Right lobe of liver (tissue), 6 donors: Measurements from ENCODE around the gene LRMDA. TPM values are rescaled to one million over a fixed set of nuclear protein-coding genes. Genes with fewer than 3 reads are reported as not detected.

ENCODE experiments used
- ATAC-seq, 4 donors: fragments of 200-7000 bp; cut with Tn5 transposase; one replicate each; pipeline ENCODE4 v1.9.1; 2020; ENCODE audit warnings: mild to moderate bottlenecking in 4 of 4, moderate library complexity in 4 of 4
- DNase-seq, 3 donors: peaks; one replicate each; pipeline ENCODE4 v3.0.0-alpha.2; 2020
- H3K27ac ChIP-seq, 3 donors: fragments of 200-600 bp; one replicate each; pipeline ENCODE4 v1.8.0; 2022
- H3K27me3 ChIP-seq, 2 donors: fragments of 200-600 bp; one replicate each; pipeline ENCODE4 v1.8.0; 2022
- H3K36me3 ChIP-seq, 4 donors: fragments of 200-600 bp; sonication (generic) in 1 of 4; one replicate each; pipeline versions ENCODE4 v1.5.1 to v1.8.0; 2017 to 2022; ENCODE audit warnings: control low read depth in 1 of 4
- H3K4me1 ChIP-seq, 4 donors: fragments of 200-600 bp; sonication (generic) in 1 of 4; one replicate each; pipeline versions ENCODE4 v1.5.1 to v1.8.0; 2017 to 2022; ENCODE audit warnings: control low read depth in 1 of 4
- H3K4me3 ChIP-seq, 3 donors: fragments of 200-600 bp; one replicate each; pipeline ENCODE4 v1.8.0; 2022
- H3K9me3 ChIP-seq, 4 donors: fragments of 200-600 bp; sonication (generic) in 1 of 4; one replicate each; pipeline versions ENCODE4 v1.5.1 to v1.8.0; 2017 to 2022; ENCODE audit warnings: control low read depth in 1 of 4
- CTCF ChIP-seq, 4 donors: fragments of 200-600 bp in 3 of 4; fragments of 450-650 bp in 1 of 4; IDR thresholded peaks; one replicate each; pipeline versions ENCODE4 v1.5.1 to v1.8.0; 2016 to 2022; ENCODE audit warnings: antibody characterized with exemption in 4 of 4, mild to moderate bottlenecking in 2 of 4
- POLR2A ChIP-seq: fragments of 450-650 bp; IDR thresholded peaks from one replicate; pipeline ENCODE4 v1.6.1; 2017; ENCODE audit warnings: antibody characterized with exemption, mild to moderate bottlenecking
- WGBS: methylation state at CpG from one replicate; pipeline ENCODE4 v1.1.6; 2018; ENCODE audit warnings: low coverage, low lambda C conversion rate; ENCODE audit not compliant: insufficient coverage; ENCODE audit errors: missing lambda C conversion rate; 5-methylcytosine and 5-hydroxymethylcytosine counted together
- intact Hi-C, 2 donors: fragments of 100-400 bp; cut with DNase I; formaldehyde crosslinking; loops; one replicate each; pipeline versions ENCODE4 v1.11.2 to v1.14.1; 2022
- total RNA-seq, 6 experiments: library from RNA; depleted of rRNA in 2 of 6; stranded (reverse); fragments of >200 nt in 2 of 6; fragmentation: NEBNext Ultra II Directional in 3 of 6; extraction: Animal tissue kit (Norgen Biotek cat#: 25700) in 3 of 6; gene quantifications; one replicate each; pipeline versions ENCODE4 v1.1.0 to v1.2.4, GENCODE V29; 2016 to 2023
- donor health status: DM: no; HTN: yes; CAD: no.
- donor health status: DM: no; HTN: no; CAD: no.
- donor health status: DM: no; HTN: no; CAD: no.
- donor health status: DM: no; HTN: yes; CAD: no.
- donor health status: DM: no; HTN: yes; CAD: no.

LRMDA gene
- total RNA-seq, 6 experiments from 2014 or later = 9.9 to 19.9 (median 16.3) TPM

DNA sequence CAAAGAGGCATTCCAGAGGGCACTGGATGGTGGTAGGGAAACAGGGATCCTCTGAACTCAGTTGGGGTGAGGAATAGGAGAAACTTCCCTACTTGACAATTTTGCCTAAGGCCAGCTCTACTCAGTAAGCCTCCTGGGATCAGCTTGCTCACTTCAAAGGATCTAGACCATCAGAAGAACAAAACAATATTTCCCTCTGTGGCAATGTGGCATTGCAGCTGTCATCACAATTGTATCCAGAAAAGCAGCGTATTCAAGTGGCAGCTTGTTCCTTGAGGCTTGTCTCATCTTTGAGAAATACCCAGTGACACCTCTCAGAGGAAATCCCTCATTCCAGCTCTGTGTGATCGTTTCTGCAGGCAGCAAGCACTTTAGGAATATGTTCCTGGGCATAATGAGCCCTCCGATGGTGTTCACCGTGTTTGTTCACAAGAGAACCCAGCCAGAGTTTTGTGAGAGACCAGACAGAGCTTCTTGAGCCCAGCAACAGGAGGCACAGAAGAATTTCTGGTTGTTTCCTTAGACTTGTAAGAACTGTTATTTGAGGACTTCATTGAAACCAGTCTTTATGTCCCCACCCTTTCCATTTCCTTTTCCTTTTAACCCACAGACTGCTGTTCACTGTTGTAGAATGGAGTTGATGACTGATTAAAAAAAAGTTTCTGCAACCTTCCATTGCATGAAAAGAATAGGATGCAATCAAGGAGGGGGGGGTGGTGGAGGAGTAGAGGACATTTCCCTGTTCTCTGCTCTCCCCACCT lies 747.3 kb downstream of the LRMDA start:
- DNase-seq (no peak), ATAC-seq (no peak)
- 72% methylated on average over 4 of the region's 4 CpGs for WGBS
- H3K9me3 ChIP-seq = no peaks in the 10 kb centered on the region
- no peaks in the 10 kb centered on the region for H3K36me3 ChIP-seq
- TF ChIP-seq CTCF (IDR thresholded peaks at IDR 0.05) (no peak), POLR2A (no peak)
- no peaks in the 10 kb centered on the region for H3K27me3 ChIP-seq
- H3K27ac ChIP-seq = no peak overlapping the region
- intact Hi-C loops = no loop called here
- H3K4me1 ChIP-seq = no peaks in the 10 kb centered on the region
- no peak overlapping the region for H3K4me3 ChIP-seq

- intact Hi-C loops = no loop called here
- no peak for ATAC-seq
Measured at GRCh38 chr10:76179806-76180205, 748.4 kb downstream of the LRMDA start.

DNA sequence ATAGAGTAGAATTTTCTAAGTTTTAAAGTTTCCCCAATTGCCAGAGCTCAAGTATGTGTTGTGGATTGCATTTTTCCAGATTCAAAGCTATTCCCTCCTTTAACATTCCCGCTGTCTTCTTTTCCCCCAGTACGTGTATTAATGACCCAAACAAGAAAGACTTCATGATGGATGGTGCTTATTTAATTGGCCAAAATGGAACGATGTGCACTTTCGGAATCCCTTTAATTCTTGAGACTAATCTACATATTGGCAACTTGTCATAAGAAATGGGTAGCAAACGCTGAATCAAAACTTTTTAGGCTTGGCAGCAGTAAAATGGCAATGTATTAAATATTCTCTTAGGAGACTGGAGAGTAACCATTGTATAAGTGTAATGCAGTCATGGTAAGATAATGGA lies 753.2 kb downstream of the LRMDA start:
- Histone ChIP-seq H3K27me3 (no peaks in the 10 kb centered on the region), H3K27ac (no peak overlapping the region), H3K4me3 (no peak overlapping the region), H3K36me3 (no peaks in the 10 kb centered on the region), H3K4me1 (no peaks in the 10 kb centered on the region), H3K9me3 (no peaks in the 10 kb centered on the region)
- intact Hi-C loops = no loop called here
- WGBS = 87% methylated on average over 5 of the region's 5 CpGs
- DNase-seq = no peak
- TF ChIP-seq POLR2A = no peak
- no peak for TF ChIP-seq CTCF (IDR thresholded peaks at IDR 0.05)
- no peak for ATAC-seq

More at GRCh38 chr10:76179806-76180205, 748.4 kb downstream of the LRMDA start:
- no peaks in the 10 kb centered on the region for H3K36me3 ChIP-seq
- no peak overlapping the region for H3K27ac ChIP-seq
- H3K27me3 ChIP-seq = no peaks in the 10 kb centered on the region
- no peak overlapping the region for H3K4me3 ChIP-seq
- no peak for TF ChIP-seq CTCF (IDR thresholded peaks at IDR 0.05)
- TF ChIP-seq POLR2A = no peak
- no peaks in the 10 kb centered on the region for H3K4me1 ChIP-seq
- H3K9me3 ChIP-seq = no peaks in the 10 kb centered on the region
- no peak for DNase-seq
- 89% methylated on average over 5 of the region's 5 CpGs for WGBS

DNA sequence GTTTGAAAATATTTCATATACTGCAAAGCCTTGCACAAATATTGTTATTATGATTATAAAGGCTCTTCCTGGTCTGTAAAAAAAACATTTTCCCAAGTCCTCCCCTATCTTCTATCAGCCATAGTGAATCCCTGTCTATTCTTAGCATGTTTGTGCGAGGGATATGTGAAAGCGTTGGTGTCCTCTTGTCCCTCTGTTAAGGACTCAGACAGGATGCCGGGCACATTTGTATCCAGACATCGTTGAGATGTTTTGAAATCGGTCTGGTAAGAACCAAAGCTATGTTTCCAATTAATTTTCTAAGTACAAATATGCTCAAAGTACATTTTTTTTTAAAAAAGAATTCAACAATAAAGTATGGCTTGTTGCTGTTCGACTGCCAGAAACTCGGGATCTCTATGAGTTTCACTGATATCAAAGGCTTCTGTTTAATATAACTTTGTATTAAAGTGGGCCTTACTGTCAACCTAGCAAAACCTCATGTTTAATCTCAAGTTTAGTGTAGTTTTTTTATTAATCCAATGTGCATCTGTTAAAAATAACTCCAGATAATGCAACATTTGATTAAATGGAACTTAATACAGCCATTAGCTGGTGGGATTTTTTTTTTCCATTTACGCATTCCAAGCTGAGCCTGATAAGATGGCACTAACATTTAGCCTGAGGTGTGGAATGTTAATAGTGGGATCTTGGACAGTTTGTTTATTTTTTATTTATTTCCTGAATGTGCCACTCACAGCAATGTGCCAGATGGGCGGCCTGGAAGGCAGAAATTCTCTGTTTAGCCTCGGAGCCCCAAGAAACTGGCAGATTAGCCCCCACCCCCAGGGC lies 754.3 kb downstream of the LRMDA start:
- H3K36me3 ChIP-seq = no peaks in the 10 kb centered on the region
- 80% methylated on average over 10 of the region's 10 CpGs for WGBS
- H3K4me1 ChIP-seq = no peaks in the 10 kb centered on the region
- no peak overlapping the region for H3K27ac ChIP-seq
- intact Hi-C loops = no loop called here
- no peak for TF ChIP-seq CTCF (IDR thresholded peaks at IDR 0.05)
- no peak for TF ChIP-seq POLR2A
- no peaks in the 10 kb centered on the region for H3K27me3 ChIP-seq
- ATAC-seq (no peak), DNase-seq (no peak)
- no peaks in the 10 kb centered on the region for H3K9me3 ChIP-seq
- no peak overlapping the region for H3K4me3 ChIP-seq
